GM18858 (cell line): Measurements from ENCODE around the gene CEP104.

Experiments used
- ATAC-seq: cut with Tn5 transposase; IDR thresholded peaks from one replicate; pipeline ENCODE4 v1.9.1; 2021; ENCODE audit not compliant: unreplicated experiment

The CEP104 gene

GRCh38 chr1:3869751-3870301, 12.8 kb upstream of the CEP104 start:
- no peak for ATAC-seq

GRCh38 chr1:3868464-3869006, 11.5 kb upstream of the CEP104 start:
- no peak for ATAC-seq

GRCh38 chr1:3865606-3866160, 8.7 kb upstream of the CEP104 start:
- ATAC-seq: no peak

- no peak for ATAC-seq
These were observed 7.9 kb upstream of the CEP104 start for GRCh38 chr1:3864884-3865283.

- no peak for ATAC-seq
These were observed 6.4 kb upstream of the CEP104 start for GRCh38 chr1:3863231-3863935.

GRCh38 chr1:3858231-3858981, 1.4 kb upstream of the CEP104 start:
- ATAC-seq: no peak

- no peak for ATAC-seq
These were observed 749 bp upstream of the CEP104 start for GRCh38 chr1:3857791-3858129.

- no peak for ATAC-seq
These were observed 4.1 kb downstream of the CEP104 start for GRCh38 chr1:3852711-3853485.

- ATAC-seq: no peak
These were observed 4.9 kb downstream of the CEP104 start for GRCh38 chr1:3852091-3852490.

- no peak for ATAC-seq
These were observed 5.7 kb downstream of the CEP104 start for GRCh38 chr1:3851292-3851691.

GRCh38 chr1:3850857-3851256, 6.2 kb downstream of the CEP104 start:
- ATAC-seq: no peak

GRCh38 chr1:3847081-3847480, 9.9 kb downstream of the CEP104 start:
- no peak for ATAC-seq

GRCh38 chr1:3846541-3846940, 10.5 kb downstream of the CEP104 start:
- ATAC-seq: no peak

- ATAC-seq: no peak
These were observed 14.1 kb downstream of the CEP104 start for GRCh38 chr1:3842912-3843311.

GRCh38 chr1:3841491-3841890, 15.5 kb downstream of the CEP104 start:
- no peak for ATAC-seq

GRCh38 chr1:3838788-3839187, 18.2 kb downstream of the CEP104 start:
- no peak for ATAC-seq

GRCh38 chr1:3837685-3838084, 19.3 kb downstream of the CEP104 start:
- ATAC-seq: no peak

GRCh38 chr1:3837200-3837599, 19.8 kb downstream of the CEP104 start:
- ATAC-seq: no peak

GRCh38 chr1:3836421-3836820, 20.6 kb downstream of the CEP104 start:
- no peak for ATAC-seq

GRCh38 chr1:3834701-3835100, 22.3 kb downstream of the CEP104 start:
- ATAC-seq: no peak

GRCh38 chr1:3831689-3832088, 25.3 kb downstream of the CEP104 start:
- ATAC-seq: no peak
